GM18499 (cell line): Measurements from ENCODE around the gene KLRG1.

Experiments
- ATAC-seq: cut with Tn5 transposase; IDR thresholded peaks from one replicate; pipeline ENCODE4 v1.9.1; 2021; ENCODE audit warnings: moderate number of reproducible peaks; ENCODE audit not compliant: insufficient read depth, unreplicated experiment

Gene KLRG1

GRCh38 chr12:9037431-9037830 lies 48.1 kb downstream of the KLRG1 start:
- no peak for ATAC-seq

GRCh38 chr12:9039397-9039977 lies 50.1 kb downstream of the KLRG1 start:
- no peak for ATAC-seq

- ATAC-seq: no peak
Measured at GRCh38 chr12:9040484-9041186, 51.3 kb downstream of the KLRG1 start.

GRCh38 chr12:9041321-9041720 lies 52.0 kb downstream of the KLRG1 start:
- ATAC-seq: no peak

GRCh38 chr12:9043766-9044165 lies 54.4 kb downstream of the KLRG1 start:
- ATAC-seq: no peak

- no peak for ATAC-seq
Measured at GRCh38 chr12:9047105-9047504, 57.8 kb downstream of the KLRG1 start.

GRCh38 chr12:9048930-9049329 lies 59.6 kb downstream of the KLRG1 start:
- no peak for ATAC-seq

- no peak for ATAC-seq
Measured at GRCh38 chr12:9049520-9050133, 60.3 kb downstream of the KLRG1 start.

GRCh38 chr12:9050521-9051157 lies 61.3 kb downstream of the KLRG1 start:
- no peak for ATAC-seq

GRCh38 chr12:9051158-9051550 lies 61.8 kb downstream of the KLRG1 start:
- ATAC-seq: no peak

GRCh38 chr12:9052610-9053009 lies 63.3 kb downstream of the KLRG1 start:
- no peak for ATAC-seq
